C1 segment of cervical spinal cord (tissue), 14 donors: Measurements from ENCODE around the gene EP400.
"Not testable (repeated sequence)": the region's sequence is repeated elsewhere in the genome, so short reads cannot be mapped to it uniquely, and the experiment has no call there.

Experiments used
- DNase-seq, 14 donors: peaks; one replicate each; lab custom pipeline; 2025; lab: John Stamatoyannopoulos, UW

Gene EP400

GRCh38 chr12:132067182-132067581, 117.4 kb downstream of the EP400 start:
- DNase-seq, result no peak

- DNase-seq, result no peak
Measured at GRCh38 chr12:132068250-132068649, 118.5 kb downstream of the EP400 start.

- no peak for DNase-seq
Measured at GRCh38 chr12:132069336-132069985, 119.7 kb downstream of the EP400 start.

- DNase-seq, result no peak
Measured at GRCh38 chr12:132070298-132070697, 120.6 kb downstream of the EP400 start.

- no peak for DNase-seq
Measured at GRCh38 chr12:132071040-132071810, 121.5 kb downstream of the EP400 start.

DNA sequence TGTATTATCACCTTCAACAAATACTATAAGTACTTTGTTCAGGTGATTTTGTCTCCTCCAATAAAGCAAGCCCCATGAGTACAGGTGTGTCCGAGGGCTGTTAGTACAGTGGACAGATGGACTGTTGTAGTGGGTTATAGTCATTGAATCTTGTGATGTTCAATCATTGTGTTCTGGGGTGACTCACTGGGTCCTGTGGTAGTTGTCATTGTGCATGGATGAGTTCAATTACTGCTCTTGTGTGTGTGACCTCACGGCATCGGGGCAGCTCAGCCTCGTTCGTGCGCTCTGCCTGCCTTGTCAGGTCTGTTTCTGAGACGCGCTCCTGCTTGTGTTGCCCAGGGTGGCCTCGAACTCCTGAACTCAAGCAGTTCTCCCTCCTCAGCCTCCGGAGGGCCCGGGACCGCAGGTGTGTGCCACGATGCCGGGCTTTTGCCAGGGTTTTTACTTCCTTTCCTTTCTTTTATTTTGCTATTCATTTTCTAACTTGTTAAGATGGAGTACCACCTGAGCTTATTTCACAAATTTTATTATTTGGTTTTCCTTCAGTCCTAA, 122.2 kb downstream of the EP400 start:
- DNase-seq, result no peak

DNA sequence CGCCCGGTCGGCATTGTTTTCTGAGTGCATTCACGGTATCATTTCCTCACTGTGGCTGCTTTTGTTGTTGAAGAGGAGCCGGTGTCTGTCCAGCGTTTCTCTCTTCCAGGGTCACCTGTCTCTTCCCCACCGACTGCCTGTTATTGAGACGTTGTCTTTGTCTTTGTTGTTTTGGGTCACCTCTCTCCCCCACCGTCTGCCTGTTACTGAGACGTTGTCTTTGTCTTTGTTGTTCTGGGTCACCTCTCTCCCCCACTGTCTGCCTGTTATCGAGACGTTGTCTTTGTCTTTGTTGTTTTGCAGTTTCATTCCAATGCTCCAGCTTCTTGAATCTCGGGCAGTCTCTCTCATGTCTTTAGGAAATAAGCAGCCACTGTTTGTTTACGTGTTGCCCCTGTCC, 124.5 kb downstream of the EP400 start:
- DNase-seq, result no peak

- DNase-seq, result no peak
Measured at GRCh38 chr12:132075026-132075713, 125.4 kb downstream of the EP400 start.

GRCh38 chr12:132075714-132076553, 126.2 kb downstream of the EP400 start:
- no peak for DNase-seq

DNA sequence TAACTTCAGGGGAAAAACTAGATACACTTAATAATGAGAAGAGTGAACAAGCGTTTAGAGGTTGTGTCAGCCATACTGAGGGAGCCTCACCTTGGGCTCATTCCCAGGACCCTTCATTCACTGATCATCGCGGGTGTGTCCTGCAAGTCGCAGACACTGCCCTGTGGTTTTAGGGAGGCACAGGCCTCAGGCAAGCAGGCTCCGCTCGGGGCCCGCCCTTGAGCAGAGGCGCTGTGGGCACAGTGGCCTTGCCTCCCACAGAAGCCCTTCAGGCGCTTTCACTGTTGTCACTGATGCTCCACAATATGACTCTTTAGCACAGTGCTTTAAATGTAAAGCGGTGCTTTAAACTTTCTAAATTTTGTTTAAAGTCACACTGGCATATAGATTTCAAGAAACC, 127.0 kb downstream of the EP400 start:
- no peak for DNase-seq

DNA sequence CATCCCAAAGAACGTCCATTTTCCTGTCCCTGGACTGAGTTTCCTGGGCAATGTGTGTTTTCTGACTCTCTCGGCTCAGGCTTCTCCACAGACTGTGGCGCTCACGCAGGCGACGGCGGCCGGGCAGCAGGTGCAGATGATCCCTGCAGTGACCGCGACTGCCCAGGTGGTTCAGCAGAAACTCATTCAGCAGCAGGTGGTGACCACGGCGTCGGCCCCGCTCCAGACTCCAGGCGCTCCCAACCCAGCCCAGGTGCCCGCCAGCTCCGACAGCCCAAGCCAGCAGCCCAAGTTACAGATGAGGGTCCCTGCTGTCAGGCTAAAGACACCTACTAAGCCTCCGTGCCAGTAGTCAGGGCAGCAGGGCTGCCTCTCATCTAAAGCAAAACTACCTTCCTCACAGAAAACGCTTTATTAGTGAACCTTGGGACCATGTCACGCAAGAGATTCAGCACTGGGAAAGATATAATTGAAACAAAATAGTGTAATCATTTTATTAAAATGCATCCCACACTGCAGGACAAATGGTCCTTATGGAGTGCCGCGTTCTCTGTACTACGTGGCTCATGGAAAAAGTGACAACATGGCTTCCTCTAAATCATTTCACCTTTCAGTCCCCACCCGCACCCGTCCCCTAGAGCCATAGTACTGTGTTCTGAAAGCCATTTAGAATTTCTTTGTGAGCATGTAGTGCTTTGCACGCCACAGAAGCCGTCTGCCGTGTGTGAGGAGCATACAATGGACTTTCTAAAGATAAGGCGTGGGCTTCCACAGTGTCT, 127.8 kb downstream of the EP400 start:
- no peak for DNase-seq

GRCh38 chr12:132078190-132078589, 128.4 kb downstream of the EP400 start:
- peak in 1 of 14 donors; percentile 6 for DNase-seq

DNA sequence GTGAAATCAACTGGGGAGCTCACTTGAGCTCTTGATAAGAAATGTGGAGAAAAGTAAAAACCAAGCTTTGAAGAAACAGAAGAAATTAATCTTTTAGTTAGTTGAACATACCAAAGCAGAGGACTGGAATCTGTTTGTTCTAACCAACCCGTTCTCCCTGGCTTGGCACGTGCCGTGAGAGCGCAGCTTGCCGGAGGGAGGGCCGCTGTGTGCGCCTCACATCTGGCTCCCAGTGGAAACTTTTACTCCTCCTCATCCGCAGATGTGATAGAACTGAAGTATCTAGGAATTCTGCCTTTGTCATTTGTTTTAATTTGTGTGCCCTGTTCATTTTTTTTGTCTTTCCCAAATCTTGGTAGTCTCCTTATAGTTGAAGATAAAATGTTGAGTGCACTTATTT, 129.5 kb downstream of the EP400 start:
- no peak for DNase-seq

DNA sequence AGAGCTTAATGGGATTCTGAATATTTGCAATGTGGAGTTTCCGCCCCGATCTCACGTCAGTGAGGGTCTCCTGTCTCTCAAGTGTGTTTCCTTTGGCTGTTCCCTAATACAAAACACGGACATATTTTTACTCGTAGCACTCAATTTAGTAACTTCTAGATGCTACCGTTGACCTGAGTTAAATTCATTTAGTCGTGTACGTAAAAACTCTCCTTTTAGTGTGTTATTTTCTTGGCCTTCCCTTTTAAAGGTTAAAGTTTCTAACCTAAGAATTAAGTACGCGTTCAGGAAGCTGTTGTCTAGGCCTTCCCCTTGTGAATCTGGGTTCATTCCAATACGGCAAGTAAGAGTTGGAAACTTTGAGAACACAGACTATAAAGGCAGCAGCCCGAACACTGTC, 130.0 kb downstream of the EP400 start:
- DNase-seq, result no peak

- DNase-seq, result not testable (repeated sequence)
Measured at GRCh38 chr12:132080515-132080914, 130.8 kb downstream of the EP400 start.

DNA sequence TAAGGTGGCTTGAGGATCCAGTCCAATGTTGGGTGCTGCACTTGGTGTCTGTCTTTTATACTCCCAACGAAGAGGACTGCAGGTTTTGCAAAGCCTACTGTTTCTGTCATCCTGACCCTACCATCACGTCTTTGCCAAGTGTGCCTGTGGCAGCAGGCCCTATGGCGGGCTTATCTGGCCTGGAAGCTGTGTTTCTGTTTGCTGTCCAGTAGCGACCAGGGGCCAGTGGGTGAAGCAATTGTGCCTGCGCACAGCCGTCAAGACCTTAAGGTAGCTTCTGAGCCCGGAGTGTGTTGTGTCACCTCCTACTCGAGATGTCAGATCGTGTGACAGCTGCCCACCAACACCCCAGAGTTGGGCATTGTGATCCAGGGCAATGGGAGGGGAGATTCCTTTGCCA, 131.7 kb downstream of the EP400 start:
- no peak for DNase-seq

GRCh38 chr12:132083614-132083940, 133.8 kb downstream of the EP400 start:
- no peak for DNase-seq

GRCh38 chr12:132083941-132084620, 134.3 kb downstream of the EP400 start:
- peak; percentile 38 to 94 (median 84) for DNase-seq

DNA sequence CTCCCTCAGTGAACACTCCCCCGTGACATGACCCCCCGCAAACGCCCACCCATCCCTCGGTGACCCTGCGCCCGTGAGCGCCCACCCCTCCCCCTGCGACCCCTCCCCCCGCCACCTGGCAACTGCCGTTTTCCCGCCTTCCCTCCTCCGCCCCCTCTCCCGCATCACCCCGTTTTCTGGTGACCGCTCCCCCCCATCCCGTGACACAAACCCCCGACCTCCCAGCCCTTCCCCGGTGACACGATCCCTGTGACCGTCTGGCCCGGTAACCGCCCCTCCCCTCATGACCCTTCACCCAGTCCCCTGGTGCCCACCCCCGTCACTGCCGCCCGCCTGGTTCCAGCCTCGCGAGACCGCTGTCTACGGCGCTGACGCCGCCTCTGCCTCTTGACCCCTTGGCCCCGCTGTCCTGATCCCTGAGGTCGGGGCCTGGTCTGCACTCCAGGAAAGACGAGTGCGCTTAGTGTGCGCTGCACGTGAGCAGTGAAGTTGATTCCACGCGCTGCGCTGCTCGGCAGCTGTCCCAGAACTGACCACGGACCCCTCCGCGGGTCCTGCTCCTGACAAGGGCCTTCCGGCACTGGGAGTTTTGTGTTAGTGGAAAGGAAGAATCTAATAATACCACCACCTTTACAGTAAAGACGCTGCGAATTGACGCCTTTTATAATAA, 135.0 kb downstream of the EP400 start:
- DNase-seq, result peak in 3 of 14 donors; percentile 11 to 59 (median 18)

GRCh38 chr12:132085291-132085635, 135.5 kb downstream of the EP400 start:
- no peak for DNase-seq
